ENCODE data around the gene DNAAF1. TPM values are rescaled to one million over a fixed set of nuclear protein-coding genes. Genes with fewer than 3 reads are reported as not detected.

Gene DNAAF1
- total and polyA plus RNA-seq, 2 experiments from 2014 or later, result 0.42 TPM

DNA sequence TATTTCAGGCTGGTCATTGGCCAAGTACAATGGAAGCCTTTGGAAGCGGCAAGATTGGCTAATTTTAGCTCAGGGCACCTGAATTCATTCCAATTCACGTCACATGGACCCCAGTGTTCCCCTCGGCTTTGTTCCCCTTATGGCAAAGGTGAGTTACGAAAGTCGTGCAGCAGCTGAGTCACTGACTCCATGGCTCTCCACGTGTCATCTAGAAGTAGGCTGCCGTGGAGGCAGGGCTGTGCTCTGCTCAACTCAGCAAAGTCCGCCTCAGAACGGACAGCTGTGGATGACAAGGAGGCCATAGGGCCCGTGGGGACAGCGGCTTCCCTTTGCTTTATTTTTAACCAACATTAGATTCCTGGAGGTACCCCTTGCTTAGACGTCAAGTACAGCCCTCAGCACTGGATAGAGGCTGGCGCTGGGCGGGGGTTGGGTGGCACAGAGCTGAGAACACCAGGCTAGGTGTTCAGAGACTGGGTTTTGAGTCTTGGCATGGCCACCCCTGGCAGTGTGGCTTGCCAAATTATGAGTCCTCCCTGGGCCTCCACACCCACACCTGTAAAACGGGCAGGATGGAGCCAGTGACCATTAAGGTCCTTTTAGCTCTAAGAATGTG lies 69.5 kb downstream of the DNAAF1 start:
- DNase-seq (ENCODE audit: low spot score), result no peak
- 0 out of 2 replicates have a peak, but pooled peaks cover 3% of the 10 kb centered on the region for H4K20me1 ChIP-seq (replicated peaks; ENCODE audit: insufficient read depth)
- H3K36me3 ChIP-seq (ENCODE audit: insufficient read depth), result no peaks in the 10 kb centered on the region
- no peaks in the 10 kb centered on the region for H3F3A ChIP-seq (replicated peaks; ENCODE audit: low read depth)
- Mint-ChIP-seq H3K36me3 (ENCODE audit: low read depth) (no peaks in the 10 kb centered on the region), H3K9me3 (no peaks in the 10 kb centered on the region), H3K27me3 (ENCODE audit: insufficient read depth, low read depth, poor library complexity) (peaks cover 18% of the 10 kb centered on the region), H3K4me1 (peaks cover 11% of the 10 kb centered on the region), H3K27ac (no peak overlapping the region), H3K4me3 (no peak overlapping the region)
- H3K4me3 ChIP-seq, result no peak overlapping the region
- no peak for ATAC-seq
- no peaks in the 10 kb centered on the region for H3K79me2 ChIP-seq (replicated peaks; ENCODE audit: insufficient read depth)
- H3K27ac ChIP-seq (ENCODE audit: low read depth), result no peak overlapping the region
- H3K4me1 ChIP-seq (ENCODE audit: insufficient read depth), result no peaks in the 10 kb centered on the region
- 0 out of 2 replicates have a peak, but pooled peaks cover 3% of the 10 kb centered on the region for H3K9me2 ChIP-seq (ENCODE audit: insufficient read depth)
- no peak overlapping the region for H3K4me2 ChIP-seq
- TF ChIP-seq JUNB (IDR thresholded peaks at IDR 0.05; ENCODE audit: unreplicated experiment), result no peak
- no peak for TF ChIP-seq ZNF114 (CRISPR knock-in tag; IDR thresholded peaks at IDR 0.05)
- no peak for TF ChIP-seq STAT1 (IDR thresholded peaks at IDR 0.05; ENCODE audit: unreplicated experiment)
- no peak for TF ChIP-seq CREB1 (CRISPR knock-in tag; IDR thresholded peaks at IDR 0.05; ENCODE audit: low read depth)
- no peak for TF ChIP-seq NANOG (IDR thresholded peaks at IDR 0.05; ENCODE audit: borderline replicate concordance)
- TF ChIP-seq EZH2phosphoT487 (IDR thresholded peaks at IDR 0.05; ENCODE audit: unreplicated experiment), result no peak
- no peak for TF ChIP-seq EZH2 (IDR thresholded peaks at IDR 0.05; ENCODE audit: low read depth, unreplicated experiment)
- TF ChIP-seq ZNF331 (CRISPR knock-in tag; IDR thresholded peaks at IDR 0.05; ENCODE audit: low read depth), result no peak
- no peak for TF ChIP-seq REST (IDR thresholded peaks at IDR 0.05; ENCODE audit: unreplicated experiment)
- no peak for TF ChIP-seq POLR2AphosphoS5 (IDR thresholded peaks at IDR 0.05; ENCODE audit: low read depth)
- no peak for TF ChIP-seq ZNF462 (CRISPR knock-in tag; IDR thresholded peaks at IDR 0.05)
- TF ChIP-seq ETS1 (IDR thresholded peaks at IDR 0.05), result no peak
- TF ChIP-seq, protein P1, sequence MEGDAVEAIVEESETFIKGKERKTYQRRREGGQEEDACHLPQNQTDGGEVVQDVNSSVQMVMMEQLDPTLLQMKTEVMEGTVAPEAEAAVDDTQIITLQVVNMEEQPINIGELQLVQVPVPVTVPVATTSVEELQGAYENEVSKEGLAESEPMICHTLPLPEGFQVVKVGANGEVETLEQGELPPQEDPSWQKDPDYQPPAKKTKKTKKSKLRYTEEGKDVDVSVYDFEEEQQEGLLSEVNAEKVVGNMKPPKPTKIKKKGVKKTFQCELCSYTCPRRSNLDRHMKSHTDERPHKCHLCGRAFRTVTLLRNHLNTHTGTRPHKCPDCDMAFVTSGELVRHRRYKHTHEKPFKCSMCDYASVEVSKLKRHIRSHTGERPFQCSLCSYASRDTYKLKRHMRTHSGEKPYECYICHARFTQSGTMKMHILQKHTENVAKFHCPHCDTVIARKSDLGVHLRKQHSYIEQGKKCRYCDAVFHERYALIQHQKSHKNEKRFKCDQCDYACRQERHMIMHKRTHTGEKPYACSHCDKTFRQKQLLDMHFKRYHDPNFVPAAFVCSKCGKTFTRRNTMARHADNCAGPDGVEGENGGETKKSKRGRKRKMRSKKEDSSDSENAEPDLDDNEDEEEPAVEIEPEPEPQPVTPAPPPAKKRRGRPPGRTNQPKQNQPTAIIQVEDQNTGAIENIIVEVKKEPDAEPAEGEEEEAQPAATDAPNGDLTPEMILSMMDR (conservative IDR thresholded peaks at IDR 0.05; ENCODE audit: low read depth in 2 of 2), result no peak
- H3K27me3 ChIP-seq (ENCODE audit: insufficient read depth), result no peaks in the 10 kb centered on the region
- H2AFZ ChIP-seq, result no peak overlapping the region; the same call in 1 of the 2 replicates
